ENCODE results near the gene ATOSA. TPM values are rescaled to one million over a fixed set of nuclear protein-coding genes. Genes with fewer than 3 reads are reported as not detected.

The ATOSA gene
- total RNA-seq, 1 donor from 2014 or later, result 26.9 TPM

DNA sequence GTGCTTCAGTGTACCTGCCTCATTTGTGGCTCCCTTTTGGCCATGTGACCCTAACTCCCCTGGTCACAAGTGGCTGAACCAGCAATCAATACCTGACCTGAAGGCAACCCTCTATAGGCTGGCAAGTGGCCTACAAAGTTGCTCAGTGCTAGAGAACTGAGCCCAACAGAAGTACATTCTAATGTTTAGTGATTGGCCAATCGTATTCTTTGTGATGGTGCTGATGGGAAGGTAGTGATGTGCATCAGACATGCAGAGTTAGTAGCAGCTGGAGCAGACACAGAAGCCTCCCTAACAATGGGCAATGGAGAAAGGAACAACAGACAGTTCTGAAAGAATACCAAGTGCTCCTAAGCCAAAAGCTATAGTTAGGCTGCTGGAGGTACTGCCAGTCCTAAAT lies 10.4 kb upstream of the ATOSA start:
- DNase-seq (ENCODE audit: low read depth, low spot score), result no peak

DNA sequence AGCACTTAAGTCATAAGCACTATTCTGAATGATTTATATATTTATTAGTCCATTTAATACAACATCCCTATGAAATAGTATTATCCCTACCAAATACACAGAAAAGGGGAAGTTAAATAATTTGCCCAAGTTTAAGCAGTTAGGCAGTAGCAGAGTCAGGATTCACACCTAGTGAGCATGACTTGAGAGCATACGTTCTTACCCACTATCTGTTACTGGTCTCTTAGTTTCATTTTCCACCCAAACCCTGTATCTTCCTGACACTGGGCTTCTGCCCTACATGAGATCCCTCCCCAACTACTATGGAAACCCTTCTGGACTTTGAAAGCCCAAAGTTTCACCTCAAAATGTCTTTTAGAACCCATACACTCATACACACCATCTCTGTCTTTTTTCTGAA lies 4.4 kb upstream of the ATOSA start:
- DNase-seq (ENCODE audit: low read depth, low spot score), result no peak

DNA sequence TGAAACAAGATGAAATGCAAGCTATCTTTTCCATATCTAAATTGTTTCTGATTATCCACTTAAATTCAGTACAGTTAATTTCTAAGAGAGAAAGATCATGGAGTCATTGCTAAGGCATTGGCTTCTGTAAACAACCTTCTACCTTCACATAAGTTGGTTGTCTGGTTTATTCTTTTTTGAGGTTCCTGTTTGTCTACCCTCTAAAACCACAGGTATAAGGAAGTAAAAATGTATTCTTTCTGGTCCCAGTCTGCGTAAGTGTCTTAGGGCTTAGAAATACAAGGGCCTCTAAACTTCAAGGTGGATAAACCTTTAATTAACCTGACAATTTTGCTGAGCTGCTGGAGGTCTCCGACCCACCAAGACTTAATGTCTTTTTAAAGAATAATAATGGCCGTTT lies 3.6 kb upstream of the ATOSA start:
- DNase-seq (ENCODE audit: low read depth, low spot score), result no peak

- no peak for DNase-seq (ENCODE audit: low read depth, low spot score)
These were observed 3.0 kb upstream of the ATOSA start for GRCh38 chr15:52682200-52682599.

GRCh38 chr15:52681441-52681840 lies 2.3 kb upstream of the ATOSA start:
- DNase-seq (ENCODE audit: low read depth, low spot score), result no peak

DNA sequence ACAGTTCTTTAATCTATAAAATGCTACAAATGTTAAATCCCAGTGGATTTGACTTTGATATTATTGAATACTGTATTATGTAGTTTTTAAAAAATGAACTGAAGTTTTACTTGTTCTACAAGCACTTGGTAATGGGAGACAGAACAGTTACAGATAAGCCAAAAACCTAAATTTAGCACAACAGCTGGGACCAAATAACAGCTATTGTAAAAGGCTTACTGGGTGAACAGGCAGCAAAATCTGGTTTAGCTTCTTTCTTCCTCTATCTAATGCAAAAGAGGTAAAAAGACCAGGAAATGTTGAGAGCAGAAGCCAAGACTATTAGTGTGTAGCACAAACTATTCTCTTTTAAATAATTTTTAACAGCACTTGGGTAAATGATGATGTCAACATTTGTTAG lies 1.6 kb upstream of the ATOSA start:
- no peak for DNase-seq (ENCODE audit: low read depth, low spot score)

DNA sequence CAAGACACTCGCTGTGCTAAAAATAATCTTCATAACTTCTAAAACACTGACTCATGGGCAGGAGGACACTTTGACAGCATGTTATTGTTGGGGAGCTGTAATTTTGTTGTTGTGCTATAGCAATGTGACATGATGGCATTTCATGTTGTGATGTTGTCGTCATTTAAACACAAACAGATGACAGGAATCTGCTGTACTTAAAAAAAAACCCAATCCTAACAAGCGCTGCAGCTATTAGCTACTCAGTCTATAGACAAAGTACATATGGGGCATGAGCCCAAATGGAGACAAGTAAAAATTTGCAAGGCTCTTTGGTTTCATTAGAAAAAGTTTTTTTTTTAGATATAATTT lies 828 bp upstream of the ATOSA start:
- DNase-seq (ENCODE audit: low read depth, low spot score), result no peak

DNA sequence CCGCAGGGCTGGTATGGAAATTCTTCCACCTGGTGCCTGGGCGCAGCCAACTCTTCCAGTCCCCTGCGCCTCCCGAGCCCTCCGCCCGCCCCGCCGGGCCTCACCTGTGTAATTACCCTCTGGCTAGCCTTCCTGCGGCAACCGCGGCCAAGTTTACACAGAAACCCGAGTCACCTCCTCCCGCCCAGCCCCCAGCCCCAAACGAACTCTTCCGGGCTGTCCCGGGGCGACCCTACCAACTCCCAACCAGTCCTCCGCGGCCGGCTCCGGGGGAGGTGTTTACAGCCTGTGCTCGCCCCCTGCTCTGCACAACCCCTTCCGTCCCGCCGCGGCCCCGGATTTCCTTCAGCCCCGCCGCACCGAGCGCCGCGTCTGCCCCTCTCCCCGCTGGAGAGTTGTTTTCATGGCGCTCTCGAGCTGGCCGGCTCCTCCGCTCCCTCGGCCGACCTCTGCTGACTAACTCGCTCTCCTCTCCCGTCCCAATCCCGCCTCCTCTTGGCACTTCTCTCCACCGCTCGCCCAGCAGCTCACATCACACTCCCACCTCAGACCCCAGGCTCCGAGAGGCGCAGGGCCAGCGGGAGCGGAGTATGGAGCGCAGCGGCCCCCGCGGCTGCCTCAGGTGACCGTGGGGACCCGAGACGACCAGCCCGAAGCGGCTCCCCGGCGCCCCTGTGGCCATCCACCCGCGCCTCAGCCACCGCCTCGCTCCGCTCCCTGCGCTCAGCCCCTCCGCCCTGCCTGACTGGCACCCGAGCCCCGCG lies 538 bp downstream of the ATOSA start:
- peak; percentile 29 for DNase-seq (ENCODE audit: low read depth, low spot score)

DNA sequence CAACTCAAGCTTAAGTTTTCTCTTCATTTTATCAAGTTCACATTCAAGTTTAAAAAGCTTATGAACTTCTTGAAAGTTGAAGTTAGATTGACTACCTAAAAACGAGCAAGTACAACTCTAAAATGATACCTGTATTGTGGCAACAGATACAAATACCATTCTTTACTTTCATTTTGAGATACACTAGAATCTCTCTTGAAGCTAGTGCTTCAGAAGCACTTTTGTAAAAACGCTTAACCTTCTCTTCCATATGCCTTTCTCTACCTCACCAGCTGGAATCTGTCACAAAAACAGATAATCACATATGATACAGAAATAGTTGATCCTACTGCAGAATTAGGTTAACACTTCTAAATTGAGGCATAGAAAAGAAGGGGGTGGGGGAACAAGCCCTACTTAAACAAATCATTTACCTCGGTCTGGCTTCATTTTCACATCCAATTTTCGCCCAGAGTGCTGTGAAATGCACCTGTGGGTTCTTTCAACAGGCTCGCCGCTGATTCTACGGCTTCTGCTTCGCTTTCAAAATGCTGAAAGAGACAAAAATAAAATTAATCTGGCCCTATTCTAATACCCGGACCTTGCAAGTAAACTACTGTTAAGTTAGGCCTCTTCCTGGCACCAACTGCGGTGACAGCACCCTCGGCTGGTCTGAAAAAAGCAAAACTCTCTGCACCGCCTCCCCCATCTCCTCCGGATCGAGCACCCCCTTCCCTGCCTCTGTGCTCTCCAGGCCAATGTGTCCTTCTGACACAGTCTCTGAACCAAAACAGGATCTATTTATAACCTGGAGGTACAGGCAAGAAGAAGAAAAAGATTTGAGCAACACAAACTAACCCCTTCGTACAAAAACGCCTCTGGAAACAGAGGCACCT lies 1.4 kb downstream of the ATOSA start:
- peak; percentile 4 for DNase-seq (ENCODE audit: low read depth, low spot score)

- no peak for DNase-seq (ENCODE audit: low read depth, low spot score)
These were observed 4.4 kb downstream of the ATOSA start for GRCh38 chr15:52674831-52675230.

- no peak for DNase-seq (ENCODE audit: low read depth, low spot score)
These were observed 5.5 kb downstream of the ATOSA start for GRCh38 chr15:52673734-52674133.

DNA sequence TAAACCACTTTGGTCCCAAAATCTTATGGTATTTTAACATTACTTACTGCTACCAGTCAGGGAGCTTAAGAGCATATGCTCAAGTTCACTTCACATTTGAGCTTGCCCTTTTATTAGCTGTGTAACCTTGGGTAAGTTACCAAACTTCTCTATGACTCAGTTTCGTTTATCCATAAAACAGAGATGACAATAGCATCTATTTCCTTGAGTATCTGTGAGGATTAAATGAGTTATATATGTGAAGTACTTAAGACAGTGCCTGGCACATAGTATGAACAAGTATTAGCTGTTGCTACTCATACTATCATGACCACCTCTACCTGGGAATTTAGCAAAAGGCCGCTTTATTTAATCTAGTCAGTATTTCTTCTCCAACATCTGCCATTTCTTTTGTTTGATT lies 5.9 kb downstream of the ATOSA start:
- DNase-seq (ENCODE audit: low read depth, low spot score), result no peak

- DNase-seq (ENCODE audit: low read depth, low spot score), result no peak
These were observed 6.5 kb downstream of the ATOSA start for GRCh38 chr15:52672661-52673060.

DNA sequence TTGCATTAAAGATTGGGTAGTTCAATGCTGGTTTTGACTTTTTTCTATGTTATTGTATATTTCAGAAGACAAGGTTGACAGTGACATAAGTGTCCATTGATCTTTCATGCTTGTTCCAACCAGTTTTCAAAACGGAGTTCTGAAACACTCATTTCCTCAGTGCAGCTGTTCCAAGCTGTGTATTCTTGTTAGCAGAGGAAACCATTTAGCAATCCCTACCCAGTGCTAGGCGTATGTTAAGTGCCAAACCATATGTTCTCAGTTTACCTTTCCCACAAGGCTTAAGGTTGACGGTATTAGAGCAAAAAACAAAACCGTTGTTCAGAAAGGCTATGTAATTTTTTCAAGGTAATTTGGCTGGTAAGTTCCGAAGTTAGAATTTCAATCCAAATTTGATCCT lies 9.1 kb downstream of the ATOSA start:
- no peak for DNase-seq (ENCODE audit: low read depth, low spot score)

DNA sequence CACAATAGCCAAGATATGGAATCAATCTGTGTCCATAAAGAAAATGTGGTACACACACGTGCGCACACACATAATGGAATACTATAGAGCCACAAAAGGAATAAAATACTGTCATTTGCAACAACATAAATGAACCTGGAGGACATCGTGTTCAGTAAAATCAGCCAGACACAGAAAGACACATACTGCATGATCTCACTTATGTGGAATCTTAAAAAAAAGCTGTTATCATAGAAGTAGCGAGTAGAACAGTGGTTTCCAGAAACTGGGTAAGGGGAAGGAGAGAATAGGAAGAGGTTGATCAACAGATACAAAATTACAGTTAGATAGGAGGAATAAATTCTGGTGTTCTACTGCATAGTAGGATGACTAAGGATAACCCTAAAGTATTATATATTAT lies 11.1 kb downstream of the ATOSA start:
- no peak for DNase-seq (ENCODE audit: low read depth, low spot score)

DNA sequence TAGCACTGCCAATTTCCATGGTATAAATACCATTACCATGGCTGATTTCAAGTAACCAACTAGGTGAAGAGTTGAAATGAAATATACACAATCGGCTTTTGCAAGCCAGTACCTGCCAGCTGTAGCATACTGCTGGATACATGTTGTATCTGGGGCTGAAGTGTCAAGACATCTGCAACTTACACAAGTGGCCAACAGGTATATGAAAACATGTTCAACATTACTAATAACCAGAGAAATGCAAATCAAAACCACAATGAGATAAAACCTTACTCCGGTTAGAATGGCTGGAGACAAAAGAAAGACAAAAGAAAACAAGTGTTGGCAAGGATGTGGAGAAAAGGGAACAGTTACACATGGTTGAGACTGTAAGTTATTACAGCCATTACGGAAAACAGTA lies 11.6 kb downstream of the ATOSA start:
- no peak for DNase-seq (ENCODE audit: low read depth, low spot score)

DNA sequence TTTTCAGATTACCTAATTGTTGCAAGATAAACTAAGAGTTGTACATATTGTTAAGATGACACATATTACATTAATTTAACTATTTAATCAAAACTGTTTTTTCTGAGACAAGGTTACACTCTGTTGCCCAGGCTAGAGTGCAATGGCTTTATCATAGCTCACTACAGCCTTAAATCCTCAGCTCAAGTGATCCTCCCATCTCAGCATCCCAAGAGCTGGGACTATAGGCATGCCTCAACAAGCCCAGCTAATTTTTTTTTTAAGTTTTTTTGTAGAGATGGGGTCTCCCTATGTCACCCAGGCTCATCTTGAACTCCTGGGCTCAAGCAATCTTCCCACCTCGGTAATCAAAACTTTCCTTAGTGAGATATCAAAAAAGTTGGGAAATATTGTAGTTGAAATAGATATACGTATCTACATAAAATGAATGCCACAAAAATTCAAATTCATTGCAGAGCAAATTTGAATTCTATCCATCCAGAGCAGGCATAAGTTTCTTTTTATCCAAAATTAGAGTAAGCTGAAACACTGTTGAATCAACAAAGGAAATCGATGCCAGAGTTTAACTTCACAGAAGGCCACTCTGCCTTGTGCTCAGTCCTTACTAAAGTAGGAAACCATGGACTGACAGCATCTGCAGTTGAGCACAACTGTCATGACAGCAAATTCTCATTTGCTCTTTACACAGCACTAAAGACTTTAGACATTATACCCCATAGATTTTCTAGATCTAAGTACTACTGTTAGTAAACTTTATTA lies 15.5 kb downstream of the ATOSA start:
- no peak for DNase-seq (ENCODE audit: low read depth, low spot score)

GRCh38 chr15:52661909-52662308 lies 17.3 kb downstream of the ATOSA start:
- no peak for DNase-seq (ENCODE audit: low read depth, low spot score)

GRCh38 chr15:52660192-52660591 lies 19.0 kb downstream of the ATOSA start:
- DNase-seq (ENCODE audit: low read depth, low spot score), result no peak

GRCh38 chr15:52658955-52659354 lies 20.2 kb downstream of the ATOSA start:
- no peak for DNase-seq (ENCODE audit: low read depth, low spot score)

- peak; percentile 26 for DNase-seq (ENCODE audit: low read depth, low spot score)
These were observed 21.9 kb downstream of the ATOSA start for GRCh38 chr15:52657338-52657737.

- no peak for DNase-seq (ENCODE audit: low read depth, low spot score)
These were observed 22.8 kb downstream of the ATOSA start for GRCh38 chr15:52656412-52656811.

Measured in pulmonary artery endothelial cell (primary cell).